Subcutaneous adipose tissue (tissue), 4 donors: Measurements from ENCODE around the gene NIN. TPM values are rescaled to one million over a fixed set of nuclear protein-coding genes. Genes with fewer than 3 reads are reported as not detected.

Experiments
- CTCF ChIP-seq: fragments of 450-650 bp; IDR thresholded peaks from one replicate; pipeline ENCODE4 v1.5.1; 2016; ENCODE audit warnings: low read depth, mild to moderate bottlenecking, control low read depth, antibody characterized with exemption, moderate library complexity
- total RNA-seq, 4 donors: library from RNA; depleted of rRNA; stranded (reverse); fragments of >200 nt; gene quantifications; one replicate each; pipeline ENCODE4 v1.1.0, GENCODE V29; 2016

NIN gene
- total RNA-seq, 4 donors from 2014 or later = 33.2 to 44.0 (median 40.6) TPM

GRCh38 chr14:50784683-50785456, 46.1 kb downstream of the NIN start:
- no peak for TF ChIP-seq CTCF

- no peak for TF ChIP-seq CTCF
Measured at GRCh38 chr14:50783563-50783962, 47.4 kb downstream of the NIN start.

GRCh38 chr14:50780393-50780792, 50.6 kb downstream of the NIN start:
- TF ChIP-seq CTCF = no peak

- no peak for TF ChIP-seq CTCF
Measured at GRCh38 chr14:50778721-50779483, 52.1 kb downstream of the NIN start.

GRCh38 chr14:50776522-50776921, 54.4 kb downstream of the NIN start:
- no peak for TF ChIP-seq CTCF

GRCh38 chr14:50775357-50775756, 55.6 kb downstream of the NIN start:
- TF ChIP-seq CTCF = no peak

- no peak for TF ChIP-seq CTCF
Measured at GRCh38 chr14:50774542-50775267, 56.3 kb downstream of the NIN start.
